GM12872 (cell line): ENCODE measurements around the gene CREG2.

ENCODE experiments used
- CTCF ChIP-seq: IDR thresholded peaks from 3 replicates; pipeline ENCODE4 v1.5.1; 2011; ENCODE audit warnings: low read depth, mild to moderate bottlenecking, low read length, moderate library complexity; ENCODE audit not compliant: insufficient read depth

CREG2 gene

GRCh38 chr2:101303688-101304087, 83.6 kb downstream of the CREG2 start:
- TF ChIP-seq CTCF, result no peak

- no peak for TF ChIP-seq CTCF
These were observed 85.3 kb downstream of the CREG2 start for GRCh38 chr2:101302016-101302415.

GRCh38 chr2:101300836-101301235, 86.5 kb downstream of the CREG2 start:
- no peak for TF ChIP-seq CTCF

- no peak for TF ChIP-seq CTCF
These were observed 87.1 kb downstream of the CREG2 start for GRCh38 chr2:101300164-101300563.

- TF ChIP-seq CTCF, result no peak
These were observed 87.7 kb downstream of the CREG2 start for GRCh38 chr2:101299604-101300003.

GRCh38 chr2:101297383-101297782, 89.9 kb downstream of the CREG2 start:
- TF ChIP-seq CTCF, result no peak

GRCh38 chr2:101296371-101296770, 90.9 kb downstream of the CREG2 start:
- no peak for TF ChIP-seq CTCF

GRCh38 chr2:101295895-101296294, 91.4 kb downstream of the CREG2 start:
- TF ChIP-seq CTCF, result no peak
